HG02973 (cell line): ENCODE measurements around the gene HCN1.
"Not testable (repeated sequence)": the region's sequence is repeated elsewhere in the genome, so short reads cannot be mapped to it uniquely, and the experiment has no call there.

Source experiments
- ATAC-seq: cut with Tn5 transposase; IDR thresholded peaks from one replicate; pipeline ENCODE4 v1.9.1; 2021; ENCODE audit warnings: moderate library complexity; ENCODE audit not compliant: unreplicated experiment

The HCN1 gene

GRCh38 chr5:45622365-45622764 lies 73.8 kb downstream of the HCN1 start:
- ATAC-seq: no peak

- ATAC-seq: no peak
Observed at GRCh38 chr5:45617859-45618416, 78.2 kb downstream of the HCN1 start.

- no peak for ATAC-seq
Observed at GRCh38 chr5:45609661-45610060, 86.5 kb downstream of the HCN1 start.

GRCh38 chr5:45604092-45604491 lies 92.1 kb downstream of the HCN1 start:
- ATAC-seq: no peak

- no peak for ATAC-seq
Observed at GRCh38 chr5:45601424-45601823, 94.8 kb downstream of the HCN1 start.

GRCh38 chr5:45596320-45596719 lies 99.9 kb downstream of the HCN1 start:
- ATAC-seq: no peak

- ATAC-seq: not testable (repeated sequence)
Observed at GRCh38 chr5:45586001-45586400, 110.2 kb downstream of the HCN1 start.

GRCh38 chr5:45578270-45578669 lies 117.9 kb downstream of the HCN1 start:
- no peak for ATAC-seq

- no peak for ATAC-seq
Observed at GRCh38 chr5:45568813-45569212, 127.4 kb downstream of the HCN1 start.

GRCh38 chr5:45542421-45542820 lies 153.8 kb downstream of the HCN1 start:
- ATAC-seq: no peak

GRCh38 chr5:45533663-45534062 lies 162.5 kb downstream of the HCN1 start:
- no peak for ATAC-seq

- no peak for ATAC-seq
Observed at GRCh38 chr5:45532826-45533624, 163.2 kb downstream of the HCN1 start.

GRCh38 chr5:45521067-45521466 lies 175.1 kb downstream of the HCN1 start:
- ATAC-seq: no peak

- no peak for ATAC-seq
Observed at GRCh38 chr5:45512521-45512920, 183.7 kb downstream of the HCN1 start.

- no peak for ATAC-seq
Observed at GRCh38 chr5:45509371-45509770, 186.8 kb downstream of the HCN1 start.

GRCh38 chr5:45508135-45508534 lies 188.0 kb downstream of the HCN1 start:
- no peak for ATAC-seq

- no peak for ATAC-seq
Observed at GRCh38 chr5:45507178-45507577, 189.0 kb downstream of the HCN1 start.

GRCh38 chr5:45499006-45499405 lies 197.2 kb downstream of the HCN1 start:
- ATAC-seq: not testable (repeated sequence)

- ATAC-seq: no peak
Observed at GRCh38 chr5:45491368-45491767, 204.8 kb downstream of the HCN1 start.

- ATAC-seq: no peak
Observed at GRCh38 chr5:45484781-45485180, 211.4 kb downstream of the HCN1 start.

GRCh38 chr5:45454114-45454513 lies 242.1 kb downstream of the HCN1 start:
- no peak for ATAC-seq

GRCh38 chr5:45444856-45445255 lies 251.3 kb downstream of the HCN1 start:
- ATAC-seq: not testable (repeated sequence)

GRCh38 chr5:45440466-45440865 lies 255.7 kb downstream of the HCN1 start:
- no peak for ATAC-seq
